ENCODE data around the gene FRMD1.

FRMD1 gene

GRCh38 chr6:168053086-168053956 is 25.7 kb downstream of the FRMD1 start:
- DNase-seq, result no peak

GRCh38 chr6:168052291-168052891 is 26.6 kb downstream of the FRMD1 start:
- no peak for DNase-seq

- no peak for DNase-seq
Observed at GRCh38 chr6:168051648-168052047, 27.4 kb downstream of the FRMD1 start.

- DNase-seq, result no peak
Observed at GRCh38 chr6:168050881-168051586, 28.0 kb downstream of the FRMD1 start.

GRCh38 chr6:168050225-168050880 is 28.7 kb downstream of the FRMD1 start:
- no peak for DNase-seq

GRCh38 chr6:168049706-168050224 is 29.2 kb downstream of the FRMD1 start:
- no peak for DNase-seq

- DNase-seq, result no peak
Observed at GRCh38 chr6:168049277-168049676, 29.7 kb downstream of the FRMD1 start.

- no peak for DNase-seq
Observed at GRCh38 chr6:168048724-168049025, 30.3 kb downstream of the FRMD1 start.

- no peak for DNase-seq
Observed at GRCh38 chr6:168047841-168048723, 30.9 kb downstream of the FRMD1 start.

GRCh38 chr6:168046696-168047095 is 32.3 kb downstream of the FRMD1 start:
- no peak for DNase-seq

GRCh38 chr6:168045706-168046620 is 33.0 kb downstream of the FRMD1 start:
- peak; percentile 11 for DNase-seq

- no peak for DNase-seq
Observed at GRCh38 chr6:168045141-168045691, 33.8 kb downstream of the FRMD1 start.

- DNase-seq, result no peak
Observed at GRCh38 chr6:168044521-168045130, 34.4 kb downstream of the FRMD1 start.

GRCh38 chr6:168043848-168044415 is 35.1 kb downstream of the FRMD1 start:
- DNase-seq, result no peak

GRCh38 chr6:168043193-168043847 is 35.7 kb downstream of the FRMD1 start:
- no peak for DNase-seq

- DNase-seq, result no peak
Observed at GRCh38 chr6:168042426-168043192, 36.4 kb downstream of the FRMD1 start.

GRCh38 chr6:168041928-168042327 is 37.1 kb downstream of the FRMD1 start:
- DNase-seq, result no peak

- DNase-seq, result no peak
Observed at GRCh38 chr6:168040856-168041496, 38.0 kb downstream of the FRMD1 start.
